Keratinocyte (primary cell): ENCODE results near the gene RNU2-63P.
"Not testable (repeated sequence)": the region's sequence is repeated elsewhere in the genome, so short reads cannot be mapped to it uniquely, and the experiment has no call there.

ENCODE experiments used
- EZH2 ChIP-seq: IDR thresholded peaks from one replicate; pipeline ENCODE4 v1.6.1; 2012; ENCODE audit warnings: inconsistent platforms, mild to moderate bottlenecking, low read length, moderate library complexity
- TF ChIP-seq, protein P1 (sequence below), 3 experiments: IDR thresholded peaks in 1 of 3; conservative IDR thresholded peaks in 1 of 3; optimal IDR thresholded peaks in 1 of 3; 2 replicates in 2 of 3; 3 replicates in 1 of 3; pipeline versions ENCODE3 to v1.5.1; 2011; ENCODE audit warnings: low read length in 3 of 3, mild to moderate bottlenecking in 3 of 3, moderate library complexity in 2 of 3, control low read depth in 1 of 3, inconsistent platforms in 1 of 3; ENCODE audit not compliant: insufficient read depth in 2 of 3; ENCODE audit errors: extremely low read depth in 1 of 3

DNA sequence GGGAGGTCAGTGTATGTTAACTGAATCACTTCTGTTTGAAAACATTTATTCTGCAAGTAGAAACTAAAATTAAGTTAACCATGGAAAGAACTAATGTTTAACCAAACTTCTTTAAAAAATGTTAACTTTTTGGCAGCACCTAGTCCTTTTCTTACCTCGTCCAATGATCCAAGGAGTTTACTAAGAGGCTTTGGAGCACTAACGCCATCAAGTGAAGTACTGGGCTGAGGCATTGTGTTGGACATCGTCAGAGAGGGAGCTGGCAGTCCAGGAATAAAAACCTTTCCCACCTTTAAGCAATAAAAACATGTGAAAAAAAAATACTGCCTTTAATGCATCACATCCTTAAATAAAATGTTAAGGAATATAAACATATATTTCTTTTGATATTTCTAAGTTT, 23.8 kb downstream of the RNU2-63P start:
- TF ChIP-seq, protein P1, sequence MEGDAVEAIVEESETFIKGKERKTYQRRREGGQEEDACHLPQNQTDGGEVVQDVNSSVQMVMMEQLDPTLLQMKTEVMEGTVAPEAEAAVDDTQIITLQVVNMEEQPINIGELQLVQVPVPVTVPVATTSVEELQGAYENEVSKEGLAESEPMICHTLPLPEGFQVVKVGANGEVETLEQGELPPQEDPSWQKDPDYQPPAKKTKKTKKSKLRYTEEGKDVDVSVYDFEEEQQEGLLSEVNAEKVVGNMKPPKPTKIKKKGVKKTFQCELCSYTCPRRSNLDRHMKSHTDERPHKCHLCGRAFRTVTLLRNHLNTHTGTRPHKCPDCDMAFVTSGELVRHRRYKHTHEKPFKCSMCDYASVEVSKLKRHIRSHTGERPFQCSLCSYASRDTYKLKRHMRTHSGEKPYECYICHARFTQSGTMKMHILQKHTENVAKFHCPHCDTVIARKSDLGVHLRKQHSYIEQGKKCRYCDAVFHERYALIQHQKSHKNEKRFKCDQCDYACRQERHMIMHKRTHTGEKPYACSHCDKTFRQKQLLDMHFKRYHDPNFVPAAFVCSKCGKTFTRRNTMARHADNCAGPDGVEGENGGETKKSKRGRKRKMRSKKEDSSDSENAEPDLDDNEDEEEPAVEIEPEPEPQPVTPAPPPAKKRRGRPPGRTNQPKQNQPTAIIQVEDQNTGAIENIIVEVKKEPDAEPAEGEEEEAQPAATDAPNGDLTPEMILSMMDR (optimal IDR thresholded peaks at IDR 0.05 in 1 of 3, IDR thresholded peaks at IDR 0.05 in 1 of 3, conservative IDR thresholded peaks at IDR 0.05 in 1 of 3; ENCODE audit: extremely low read depth in 1 of 3, insufficient read depth in 2 of 3, low read length in 3 of 3), result not testable (repeated sequence)
- not testable (repeated sequence) for TF ChIP-seq EZH2
